ENCODE measurements around the gene PRRT3. TPM values are rescaled to one million over a fixed set of nuclear protein-coding genes. Genes with fewer than 3 reads are reported as not detected.
"Not testable (repeated sequence)": the region's sequence is repeated elsewhere in the genome, so short reads cannot be mapped to it uniquely, and the experiment has no call there.

The PRRT3 gene
- total RNA-seq, 1 donor from 2014 or later, result 1.6 TPM

DNA sequence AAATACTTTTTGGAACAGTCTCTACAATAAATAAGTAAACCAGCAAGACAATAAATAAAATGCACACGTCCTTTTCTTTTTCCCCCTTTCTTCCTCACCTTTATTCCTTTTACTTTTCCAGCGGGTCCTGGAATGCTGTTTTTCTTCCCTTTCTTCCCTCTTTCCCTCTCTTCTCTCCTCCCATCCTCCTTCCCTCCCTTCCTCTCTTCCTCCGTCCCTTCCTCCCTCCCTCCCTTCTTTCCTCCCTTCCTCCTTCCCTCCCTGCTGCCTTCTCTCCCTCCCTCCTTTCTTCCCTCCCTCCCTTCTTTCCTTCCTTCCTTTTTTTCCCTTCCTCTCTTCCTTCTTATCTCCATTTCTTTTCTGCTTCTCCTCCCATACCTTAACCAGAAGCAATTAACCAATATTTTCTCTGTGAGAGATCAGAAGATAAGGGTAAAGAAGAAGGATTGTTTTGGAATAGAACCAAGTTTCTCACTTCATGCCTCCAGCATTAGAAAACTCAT, 52.9 kb downstream of the PRRT3 start:
- DNase-seq (ENCODE audit: low spot score), result no peak

DNA sequence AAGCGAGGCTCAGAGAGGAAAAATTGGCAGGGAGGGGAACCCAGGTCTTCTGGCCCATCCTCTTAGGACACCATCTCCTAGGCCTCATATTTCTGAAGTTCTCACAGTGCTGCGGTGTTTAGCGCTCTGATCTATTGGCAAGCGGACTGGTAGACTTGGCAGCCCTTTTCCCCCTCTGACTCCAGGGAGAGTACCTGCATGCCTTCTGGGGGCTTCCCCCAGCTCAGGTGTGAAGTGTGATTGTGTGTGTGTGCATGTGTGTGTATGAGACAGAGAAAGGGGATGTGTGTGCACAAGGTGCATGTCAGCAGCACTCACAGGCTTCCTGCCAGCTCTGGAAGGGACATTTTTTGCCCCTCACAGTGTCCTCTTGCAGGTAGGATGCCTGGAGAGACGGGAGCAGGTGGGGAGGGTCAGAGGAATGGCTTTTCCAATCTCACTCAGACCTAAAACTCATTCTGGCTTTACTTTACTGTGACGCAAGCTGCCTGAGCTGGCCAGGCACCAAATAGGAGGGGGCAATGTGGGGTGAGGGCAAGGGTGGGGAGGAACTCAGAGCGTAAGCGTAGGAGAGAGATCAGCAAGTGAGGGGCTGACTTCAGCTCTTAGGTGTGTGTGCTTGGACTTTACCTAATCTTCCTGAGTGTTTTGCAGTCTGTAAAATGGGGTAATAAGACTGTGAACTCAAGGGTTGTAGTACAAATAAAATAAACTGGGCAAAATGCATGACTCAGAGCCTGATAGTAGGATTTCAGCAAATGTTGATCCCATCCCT, 53.6 kb downstream of the PRRT3 start:
- no peak for DNase-seq (ENCODE audit: low spot score)

DNA sequence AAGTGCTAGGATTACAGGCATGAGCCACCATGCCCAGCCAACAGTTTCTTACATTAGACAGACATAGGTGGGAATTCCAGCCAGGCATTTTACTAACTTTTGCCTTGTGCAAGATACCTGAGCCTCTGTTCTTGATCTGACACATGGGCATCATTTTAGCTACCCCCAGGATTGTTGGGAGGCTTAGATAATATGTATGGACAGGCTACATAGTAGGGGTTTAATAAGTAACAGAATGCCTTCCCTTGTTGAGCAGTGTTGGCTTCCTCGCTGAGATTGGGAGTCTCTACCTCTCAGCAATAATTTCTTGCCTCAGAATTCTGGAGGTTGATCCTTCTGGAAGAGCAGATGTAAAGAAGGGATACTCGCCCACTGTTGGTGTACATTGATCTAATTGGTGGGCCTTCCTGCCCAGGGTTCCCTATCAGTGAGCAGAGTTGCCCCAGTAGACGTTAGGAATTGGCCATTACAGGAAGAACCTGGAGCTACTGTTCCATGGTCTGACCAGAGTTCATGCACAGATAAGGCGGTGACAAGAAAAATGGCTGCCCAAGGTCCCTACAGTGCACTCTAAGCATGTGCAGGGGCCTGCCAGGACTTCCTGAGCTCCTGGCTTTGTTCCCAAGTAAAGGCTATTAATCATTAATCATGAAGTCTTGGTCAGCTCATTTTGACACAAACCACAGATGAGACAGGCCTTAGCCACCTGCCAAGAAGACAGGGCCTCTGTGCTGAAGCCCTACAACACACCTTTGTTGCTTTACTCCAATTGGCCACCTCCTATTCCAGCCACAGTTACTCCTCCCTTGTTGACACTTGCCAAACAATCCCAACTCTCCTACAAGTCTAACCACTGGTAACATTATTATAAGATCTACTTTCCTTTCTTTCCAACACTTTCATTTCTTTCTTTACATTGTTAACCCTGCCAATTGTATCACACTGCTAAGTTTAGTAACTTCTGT, 54.5 kb downstream of the PRRT3 start:
- DNase-seq (ENCODE audit: low spot score), result no peak

DNA sequence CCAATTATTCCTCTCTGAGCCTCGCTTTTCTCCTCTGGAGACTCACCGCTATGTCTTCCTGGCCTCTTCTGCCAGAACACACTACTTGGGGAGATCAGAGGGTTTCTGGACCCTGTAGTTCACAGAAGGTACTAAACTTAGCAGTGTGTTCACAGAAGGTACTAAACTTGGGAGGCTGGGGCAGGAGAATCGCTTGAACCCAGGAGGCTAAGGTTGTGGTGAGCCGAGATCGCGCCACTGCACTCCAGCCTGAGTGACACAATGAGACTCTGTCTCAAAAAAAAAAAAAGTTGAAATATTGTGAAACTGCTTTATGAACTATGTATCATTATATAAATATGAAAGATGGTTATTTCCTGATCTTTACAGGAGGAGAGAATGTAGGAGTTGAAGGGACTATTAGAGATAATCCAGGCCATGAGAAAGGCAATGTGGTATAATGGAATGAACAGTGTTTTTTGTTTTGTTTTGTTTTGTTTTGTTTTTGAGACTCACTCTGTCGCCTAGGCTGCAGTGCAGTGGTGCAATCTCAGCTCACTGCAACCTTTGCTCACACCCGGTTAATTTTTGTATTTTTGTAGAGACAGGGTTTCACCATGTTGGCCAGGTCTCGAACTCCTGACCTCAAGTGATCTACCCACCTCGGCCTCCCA, 55.3 kb downstream of the PRRT3 start:
- DNase-seq (ENCODE audit: low spot score), result not testable (repeated sequence)

DNA sequence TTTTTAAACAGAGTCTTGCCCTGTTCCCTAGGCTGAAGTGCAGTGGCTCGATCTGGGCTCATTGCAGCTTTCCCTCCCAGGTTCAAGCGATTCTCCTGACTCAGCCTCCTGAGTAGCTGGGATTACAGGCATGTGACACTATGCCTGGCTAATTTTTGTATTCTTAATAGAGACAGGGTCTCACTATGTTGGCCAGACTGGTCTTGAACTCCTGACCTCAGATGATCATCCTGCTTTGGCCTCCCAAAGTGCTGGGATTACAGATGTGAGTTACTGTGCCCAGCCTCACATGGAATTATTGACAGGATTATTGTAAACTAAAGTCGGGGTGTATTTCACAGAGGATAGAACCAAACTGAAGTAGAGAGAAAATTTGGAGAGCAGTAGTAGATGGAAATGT, 56.5 kb downstream of the PRRT3 start:
- not testable (repeated sequence) for DNase-seq (ENCODE audit: low spot score)

Other genes starting within 250 kb of the PRRT3 start
- gene CPNE9, start 248.6 kb downstream of the PRRT3 start, total RNA-seq, result not detected
- gene BRPF1, start 220.7 kb downstream of the PRRT3 start, total RNA-seq, result 18.7 TPM
- 14.4 TPM for gene OGG1, start 202.5 kb downstream of the PRRT3 start, total RNA-seq
- 98.6 TPM for gene CAMK1, start 182.5 kb downstream of the PRRT3 start, total RNA-seq
- 40.4 TPM for gene TADA3, start 159.9 kb downstream of the PRRT3 start, total RNA-seq
- 151 TPM for gene ARPC4, start 159.3 kb downstream of the PRRT3 start, total RNA-seq
- gene TTLL3, start 142.1 kb downstream of the PRRT3 start, total RNA-seq, result 31.0 TPM
- gene RPUSD3, start 108.4 kb downstream of the PRRT3 start, total RNA-seq, result 25.6 TPM
- 880 TPM for gene CIDEC, start 72.2 kb downstream of the PRRT3 start, total RNA-seq
- gene JAGN1, start 61.8 kb downstream of the PRRT3 start, total RNA-seq, result 49.8 TPM
- 20.2 TPM for gene IL17RE, start 49.6 kb downstream of the PRRT3 start, total RNA-seq
- 28.8 TPM for gene IL17RC, start 35.3 kb downstream of the PRRT3 start, total RNA-seq
- 24.8 TPM for gene CRELD1, start 18.6 kb downstream of the PRRT3 start, total RNA-seq
- gene EMC3, start 34.4 kb upstream of the PRRT3 start, total RNA-seq, result 143 TPM
- gene FANCD2, start 74.0 kb upstream of the PRRT3 start, total RNA-seq, result 2.8 TPM
- gene FANCD2OS, start 155.8 kb upstream of the PRRT3 start, total RNA-seq, result not detected
- gene BRK1, start 163.3 kb upstream of the PRRT3 start, total RNA-seq, result 111 TPM
- 34.3 TPM for gene VHL, start 189.4 kb upstream of the PRRT3 start, total RNA-seq
- 4.7 TPM for gene IRAK2, start 212.5 kb upstream of the PRRT3 start, total RNA-seq